T-helper 2 cell treated with Interferon-gamma antibody and Interleukin-4, amounts not matched to agents 5 μg/mL and 100 μg/mL, for 36 hours (primary cell): Measurements from ENCODE around the gene ENOX2.
"Not testable (repeated sequence)": the region's sequence is repeated elsewhere in the genome, so short reads cannot be mapped to it uniquely, and the experiment has no call there.

Source experiments
- DNase-seq: peaks from one replicate; pipeline ENCODE4 v3.0.0; 2021; ENCODE audit warnings: low spot score
- H3K27ac Mint-ChIP-seq: one replicate; pipeline ENCODE4 v1.8.0; 2021; ENCODE audit warnings: mild to moderate bottlenecking, mixed read lengths
- H3K27me3 Mint-ChIP-seq: one replicate; pipeline ENCODE4 v1.8.0; 2021; ENCODE audit warnings: low read depth, mixed read lengths
- H3K36me3 Mint-ChIP-seq: one replicate; pipeline ENCODE4 v1.8.0; 2021; ENCODE audit warnings: low read depth, mixed read lengths
- H3K4me1 Mint-ChIP-seq: one replicate; pipeline ENCODE4 v1.8.0; 2021; ENCODE audit warnings: low read depth, mixed read lengths
- H3K4me3 Mint-ChIP-seq: one replicate; pipeline ENCODE4 v1.8.0; 2022; ENCODE audit warnings: mild to moderate bottlenecking, moderate library complexity, mixed read lengths
- H3K9me3 Mint-ChIP-seq: one replicate; pipeline ENCODE4 v1.8.0; 2021; ENCODE audit warnings: mixed read lengths

Gene ENOX2

GRCh38 chrX:130827648-130828047 is 75.4 kb downstream of the ENOX2 start:
- Mint-ChIP-seq H3K27me3 (no peaks in the 10 kb centered on the region), H3K27ac (no peak overlapping the region), H3K4me3 (no peak overlapping the region), H3K9me3 (no peaks in the 10 kb centered on the region), H3K36me3 (no peaks in the 10 kb centered on the region), H3K4me1 (no peaks in the 10 kb centered on the region)
- no peak for DNase-seq

GRCh38 chrX:130826249-130826648 is 76.8 kb downstream of the ENOX2 start:
- no peaks in the 10 kb centered on the region for H3K27me3 Mint-ChIP-seq
- H3K27ac Mint-ChIP-seq = no peak overlapping the region
- no peak overlapping the region for H3K4me3 Mint-ChIP-seq
- H3K9me3 Mint-ChIP-seq = no peaks in the 10 kb centered on the region
- no peaks in the 10 kb centered on the region for H3K36me3 Mint-ChIP-seq
- H3K4me1 Mint-ChIP-seq = no peaks in the 10 kb centered on the region
- no peak for DNase-seq

- H3K36me3 Mint-ChIP-seq = no peaks in the 10 kb centered on the region
- no peak overlapping the region for H3K4me3 Mint-ChIP-seq
- DNase-seq = no peak
- peaks cover 2% of the 10 kb centered on the region for H3K4me1 Mint-ChIP-seq
- H3K27me3 Mint-ChIP-seq = no peaks in the 10 kb centered on the region
- no peak overlapping the region for H3K27ac Mint-ChIP-seq
- H3K9me3 Mint-ChIP-seq = peaks cover 2% of the 10 kb centered on the region
These were observed 77.5 kb downstream of the ENOX2 start for GRCh38 chrX:130825525-130825924.

GRCh38 chrX:130819367-130819766 is 83.6 kb downstream of the ENOX2 start:
- H3K36me3 Mint-ChIP-seq, H3K4me3 Mint-ChIP-seq, DNase-seq, H3K27ac Mint-ChIP-seq, H3K9me3 Mint-ChIP-seq, H3K4me1 Mint-ChIP-seq, H3K27me3 Mint-ChIP-seq: not testable (repeated sequence)

- H3K4me3 Mint-ChIP-seq, H3K9me3 Mint-ChIP-seq, H3K4me1 Mint-ChIP-seq, H3K27ac Mint-ChIP-seq, DNase-seq, H3K36me3 Mint-ChIP-seq, H3K27me3 Mint-ChIP-seq: not testable (repeated sequence)
These were observed 89.1 kb downstream of the ENOX2 start for GRCh38 chrX:130813932-130814331.

GRCh38 chrX:130810561-130810960 is 92.4 kb downstream of the ENOX2 start:
- H3K4me1 Mint-ChIP-seq = no peaks in the 10 kb centered on the region
- no peak for DNase-seq
- no peak overlapping the region for H3K4me3 Mint-ChIP-seq
- H3K27me3 Mint-ChIP-seq = no peaks in the 10 kb centered on the region
- H3K9me3 Mint-ChIP-seq = peaks cover 10% of the 10 kb centered on the region
- H3K36me3 Mint-ChIP-seq = peaks cover 1% of the 10 kb centered on the region
- no peak overlapping the region for H3K27ac Mint-ChIP-seq

GRCh38 chrX:130805903-130806302 is 97.1 kb downstream of the ENOX2 start:
- H3K9me3 Mint-ChIP-seq = no peaks in the 10 kb centered on the region
- H3K4me3 Mint-ChIP-seq = no peak overlapping the region
- DNase-seq = no peak
- H3K27ac Mint-ChIP-seq = no peak overlapping the region
- no peaks in the 10 kb centered on the region for H3K4me1 Mint-ChIP-seq
- no peaks in the 10 kb centered on the region for H3K36me3 Mint-ChIP-seq
- H3K27me3 Mint-ChIP-seq = no peaks in the 10 kb centered on the region

- H3K4me1 Mint-ChIP-seq = peaks cover 2% of the 10 kb centered on the region
These were observed 99.5 kb downstream of the ENOX2 start for GRCh38 chrX:130803537-130803936.

GRCh38 chrX:130801901-130802300 is 101.1 kb downstream of the ENOX2 start:
- H3K4me3 Mint-ChIP-seq = no peak overlapping the region
- no peak overlapping the region for H3K27ac Mint-ChIP-seq
- H3K36me3 Mint-ChIP-seq = no peaks in the 10 kb centered on the region
- DNase-seq = no peak
- peaks cover 2% of the 10 kb centered on the region for H3K4me1 Mint-ChIP-seq
- no peaks in the 10 kb centered on the region for H3K27me3 Mint-ChIP-seq
- no peaks in the 10 kb centered on the region for H3K9me3 Mint-ChIP-seq

More at GRCh38 chrX:130803537-130803936, 99.5 kb downstream of the ENOX2 start:
- H3K27me3 Mint-ChIP-seq = no peaks in the 10 kb centered on the region
- H3K27ac Mint-ChIP-seq = no peak overlapping the region
- H3K4me3 Mint-ChIP-seq = no peak overlapping the region
- DNase-seq = no peak
- no peaks in the 10 kb centered on the region for H3K36me3 Mint-ChIP-seq
- no peaks in the 10 kb centered on the region for H3K9me3 Mint-ChIP-seq

- H3K27ac Mint-ChIP-seq = no peak overlapping the region
- H3K36me3 Mint-ChIP-seq = no peaks in the 10 kb centered on the region
- H3K9me3 Mint-ChIP-seq = no peaks in the 10 kb centered on the region
- H3K4me3 Mint-ChIP-seq = no peak overlapping the region
- H3K4me1 Mint-ChIP-seq = peaks cover 2% of the 10 kb centered on the region
- no peaks in the 10 kb centered on the region for H3K27me3 Mint-ChIP-seq
- DNase-seq = no peak
These were observed 103.6 kb downstream of the ENOX2 start for GRCh38 chrX:130799393-130799792.

GRCh38 chrX:130793975-130794374 is 109.0 kb downstream of the ENOX2 start:
- Mint-ChIP-seq H3K9me3 (no peaks in the 10 kb centered on the region), H3K4me3 (no peak overlapping the region), H3K36me3 (no peaks in the 10 kb centered on the region), H3K27ac (no peak overlapping the region), H3K27me3 (no peaks in the 10 kb centered on the region), H3K4me1 (no peaks in the 10 kb centered on the region)
- no peak for DNase-seq

- not testable (repeated sequence) for H3K4me1 Mint-ChIP-seq, DNase-seq, H3K4me3 Mint-ChIP-seq, H3K36me3 Mint-ChIP-seq, H3K27ac Mint-ChIP-seq, H3K27me3 Mint-ChIP-seq, H3K9me3 Mint-ChIP-seq
These were observed 111.1 kb downstream of the ENOX2 start for GRCh38 chrX:130791870-130792269.

- Mint-ChIP-seq H3K36me3 (no peaks in the 10 kb centered on the region), H3K4me3 (no peak overlapping the region), H3K9me3 (no peaks in the 10 kb centered on the region), H3K27me3 (no peaks in the 10 kb centered on the region), H3K4me1 (no peaks in the 10 kb centered on the region), H3K27ac (no peak overlapping the region)
- DNase-seq = no peak
These were observed 113.2 kb downstream of the ENOX2 start for GRCh38 chrX:130789793-130790192.

- Mint-ChIP-seq H3K9me3 (no peaks in the 10 kb centered on the region), H3K4me1 (no peaks in the 10 kb centered on the region), H3K27ac (no peak overlapping the region), H3K4me3 (no peak overlapping the region), H3K27me3 (no peaks in the 10 kb centered on the region), H3K36me3 (no peaks in the 10 kb centered on the region)
- no peak for DNase-seq
These were observed 114.0 kb downstream of the ENOX2 start for GRCh38 chrX:130788786-130789581.

- no peak for DNase-seq
- Mint-ChIP-seq H3K4me3 (no peak overlapping the region), H3K9me3 (no peaks in the 10 kb centered on the region), H3K4me1 (no peaks in the 10 kb centered on the region), H3K36me3 (no peaks in the 10 kb centered on the region), H3K27ac (no peak overlapping the region), H3K27me3 (no peaks in the 10 kb centered on the region)
These were observed 117.0 kb downstream of the ENOX2 start for GRCh38 chrX:130786030-130786429.
